ENCODE results near the gene DPH5.
"Not testable (repeated sequence)": the region's sequence is repeated elsewhere in the genome, so short reads cannot be mapped to it uniquely, and the experiment has no call there.

Gene DPH5

DNA sequence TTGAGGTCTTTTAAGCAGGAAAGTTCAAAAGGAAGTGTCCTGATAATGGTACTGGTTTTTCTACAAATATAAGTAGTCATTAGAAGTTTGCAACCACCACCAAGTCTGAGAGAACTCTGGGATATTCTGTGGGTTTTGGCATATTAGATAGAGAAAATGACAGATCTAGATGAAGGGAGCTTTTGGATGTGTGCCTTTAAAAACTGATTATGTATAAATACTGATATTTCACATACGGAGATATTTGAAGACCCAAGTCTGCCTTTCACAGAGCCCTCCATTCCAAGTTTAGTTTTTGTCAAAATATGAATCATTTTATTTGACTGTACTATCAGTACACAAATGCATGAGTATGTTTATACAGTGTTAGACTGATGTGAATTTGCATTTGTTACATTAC lies 48.6 kb downstream of the DPH5 start:
- DNase-seq, result no peak

DNA sequence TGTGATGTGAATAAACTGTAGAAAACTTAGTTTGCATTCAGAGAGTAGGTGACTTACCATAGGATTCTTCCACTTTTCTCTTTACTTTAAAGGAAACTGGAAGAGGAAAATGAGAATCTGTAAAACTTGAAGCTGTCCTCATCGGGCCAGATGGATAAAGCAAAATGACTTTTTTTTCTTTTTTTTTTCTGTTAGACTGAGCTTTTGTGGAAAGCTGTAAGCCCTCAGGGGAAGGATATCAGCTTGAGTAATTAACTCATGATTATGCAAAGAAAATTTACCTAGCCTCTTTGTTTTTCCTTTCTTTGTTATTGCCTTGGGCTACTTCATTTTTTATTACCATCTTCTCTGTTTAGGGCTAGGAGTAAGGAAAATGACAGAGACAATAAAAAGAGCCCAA lies 53.4 kb downstream of the DPH5 start:
- no peak for DNase-seq

DNA sequence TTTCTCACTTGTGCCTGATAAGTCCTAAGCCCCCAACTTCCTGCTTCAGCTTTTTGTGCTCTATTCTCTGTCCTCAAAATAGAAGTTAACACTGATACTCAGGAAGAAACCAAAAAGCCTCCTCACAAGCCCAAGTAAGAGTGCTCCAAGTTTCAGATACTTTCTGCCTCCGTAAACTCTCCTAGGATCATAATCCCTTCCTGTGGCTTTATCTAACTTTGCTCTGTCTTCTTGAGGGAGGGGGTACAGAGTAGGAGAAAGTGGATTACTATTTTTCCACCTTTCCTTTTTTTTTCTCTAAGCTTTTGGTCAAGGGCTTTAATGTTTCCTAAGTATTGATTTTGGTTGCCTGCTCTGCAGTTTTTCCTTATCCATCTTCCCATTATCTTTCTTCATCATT lies 54.6 kb downstream of the DPH5 start:
- no peak for DNase-seq

DNA sequence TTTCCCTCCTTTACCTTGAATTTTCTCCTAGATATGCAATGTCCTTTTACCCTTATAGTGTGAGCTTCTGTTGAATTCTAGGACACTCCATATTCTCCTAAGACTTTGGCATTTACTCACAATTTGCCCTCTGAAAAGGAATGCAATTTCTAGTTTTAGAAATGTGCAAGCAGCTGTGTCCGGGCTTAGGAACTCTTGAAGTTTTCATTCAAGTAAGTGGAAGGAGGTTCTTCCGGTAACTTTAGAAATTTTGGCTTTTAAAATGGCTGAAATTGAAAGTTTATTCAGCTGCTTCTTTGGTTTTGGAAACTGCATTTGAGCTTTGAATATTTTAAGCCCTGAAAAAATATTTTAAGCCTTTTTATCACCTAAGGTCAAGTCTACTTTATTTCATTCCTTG lies 56.3 kb downstream of the DPH5 start:
- DNase-seq, result no peak

DNA sequence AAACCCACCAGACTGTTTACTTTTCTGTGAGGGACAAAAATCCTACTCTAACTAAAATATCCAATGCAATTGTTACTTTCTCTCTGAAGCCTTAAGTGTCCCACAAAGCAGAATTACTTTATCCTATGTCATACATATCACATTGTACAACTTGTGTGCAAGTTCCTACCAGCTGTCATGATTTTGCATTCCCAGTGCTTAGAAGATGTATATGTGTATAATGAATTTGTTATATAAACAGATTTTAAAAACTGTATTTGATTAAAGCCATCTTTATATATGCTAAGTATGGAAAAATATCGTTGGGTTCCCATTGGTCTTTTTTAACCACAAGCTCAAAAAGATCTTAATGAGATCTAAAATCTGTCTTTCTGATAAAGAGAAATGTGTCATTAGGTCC lies 57.0 kb downstream of the DPH5 start:
- DNase-seq, result no peak

DNA sequence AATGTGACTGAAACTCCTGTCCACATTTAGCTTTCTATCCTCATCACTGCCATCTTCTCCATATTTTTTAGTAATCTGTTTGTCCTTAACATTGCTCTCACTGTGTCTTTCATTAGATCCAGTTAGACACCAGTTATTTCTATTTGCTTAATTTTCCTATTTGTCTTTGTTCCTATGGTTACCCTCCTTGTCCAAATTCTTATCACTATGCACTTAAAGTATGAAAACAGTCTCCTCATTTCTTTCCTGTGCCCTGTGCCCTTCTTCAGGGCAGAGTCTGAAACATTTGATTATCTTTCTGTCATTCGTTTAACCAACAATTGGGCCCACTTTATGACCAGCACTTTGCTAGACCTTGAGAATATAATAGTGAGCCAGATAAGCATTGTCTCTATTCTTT lies 65.5 kb downstream of the DPH5 start:
- DNase-seq, result no peak

DNA sequence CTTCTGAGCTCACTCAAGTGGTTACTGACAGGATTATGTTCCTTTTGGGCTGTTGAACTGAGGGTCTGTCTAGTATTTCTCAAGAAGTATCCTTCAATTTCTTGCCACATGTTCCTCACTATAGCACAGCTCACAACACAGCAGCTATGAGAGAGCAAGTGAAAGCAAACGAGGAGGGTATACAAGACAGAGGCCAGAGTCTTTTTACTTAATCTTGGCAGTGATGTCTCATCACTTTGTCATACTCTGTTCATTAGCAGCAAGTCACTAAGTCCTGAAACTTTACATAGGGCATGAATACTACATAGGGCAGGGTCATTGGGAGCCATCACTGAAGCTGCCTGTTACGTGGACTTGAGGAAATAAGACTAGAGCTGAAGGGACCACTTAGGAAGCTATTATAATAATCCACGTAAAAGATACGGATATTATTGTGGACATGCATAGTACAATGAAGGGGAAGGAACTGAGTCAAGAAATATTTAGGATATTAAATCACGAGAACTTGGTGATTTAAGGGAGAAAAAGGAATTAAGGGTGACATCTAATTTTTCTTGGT lies 66.0 kb downstream of the DPH5 start:
- DNase-seq, result no peak

DNA sequence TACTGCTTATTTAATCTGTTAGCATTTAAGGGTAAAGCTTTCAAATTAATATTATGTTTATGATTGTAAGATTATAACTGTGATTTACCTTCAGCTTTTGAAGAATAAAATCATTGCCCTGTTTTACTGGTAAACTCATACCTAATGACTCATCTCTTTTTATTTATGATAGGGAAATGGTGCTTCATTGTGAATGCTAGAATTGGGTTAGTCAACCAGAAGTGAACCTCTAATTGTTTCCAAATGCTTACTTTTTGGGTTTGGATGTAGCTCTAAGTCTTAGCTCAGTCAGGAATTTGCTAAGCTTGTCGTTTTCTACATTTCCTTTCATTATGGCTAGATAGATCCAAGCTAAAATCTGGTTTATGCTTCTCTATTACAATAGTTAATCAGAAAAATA lies 70.3 kb downstream of the DPH5 start:
- no peak for DNase-seq

DNA sequence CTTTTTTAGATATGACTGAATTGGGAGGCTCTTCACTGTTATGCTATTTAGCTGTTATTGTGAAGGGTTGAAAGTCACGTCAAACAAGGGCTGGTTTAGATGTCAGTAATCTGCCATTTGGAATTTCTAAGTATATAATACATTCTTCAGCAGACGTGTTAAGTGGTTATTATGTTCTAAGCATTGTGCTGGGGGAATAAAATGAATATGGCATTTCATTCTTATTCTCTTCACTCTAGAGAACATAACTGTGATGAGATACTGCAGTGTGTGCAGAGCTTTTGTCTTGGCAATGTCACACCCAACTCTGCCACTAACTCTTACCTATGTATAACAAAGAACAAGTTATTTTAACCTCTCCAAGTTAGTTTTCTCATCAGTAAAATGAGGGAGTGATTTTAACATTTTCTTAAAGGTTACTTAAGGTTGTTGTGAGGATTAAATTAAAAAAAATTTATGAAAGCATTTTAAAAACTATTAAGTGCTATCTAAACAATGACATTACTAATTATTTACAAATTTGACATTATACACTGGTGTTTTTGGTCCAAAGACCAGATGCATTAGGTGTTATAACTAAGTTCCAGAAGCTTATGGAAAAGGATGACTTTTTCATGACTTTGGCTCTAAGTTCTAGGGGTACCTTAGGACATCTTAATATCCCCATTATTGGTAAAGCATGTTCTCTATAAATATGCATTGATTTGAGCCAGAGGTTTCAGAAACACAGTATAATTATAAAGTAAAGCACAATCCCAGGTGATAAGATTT lies 71.4 kb downstream of the DPH5 start:
- DNase-seq, result no peak

DNA sequence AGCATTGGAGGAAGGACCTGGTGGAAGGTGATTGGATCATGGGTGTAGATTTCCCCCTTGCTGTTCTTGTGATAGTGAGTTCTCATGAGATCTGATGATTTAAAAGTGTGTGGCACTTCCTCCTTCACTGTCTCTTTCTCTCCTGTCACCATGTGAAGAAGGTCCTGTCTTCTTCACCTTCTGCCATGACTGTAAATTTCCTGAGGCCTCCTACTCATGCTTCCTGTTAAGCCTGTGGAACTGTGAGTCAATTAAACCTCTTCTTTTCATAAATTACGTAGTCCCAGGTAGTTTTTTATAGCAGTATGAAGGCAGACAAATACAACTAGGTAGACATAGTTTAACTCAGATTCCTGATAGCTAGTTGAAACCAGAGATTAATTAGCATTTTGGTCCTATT lies 72.6 kb downstream of the DPH5 start:
- DNase-seq, result not testable (repeated sequence)

DNA sequence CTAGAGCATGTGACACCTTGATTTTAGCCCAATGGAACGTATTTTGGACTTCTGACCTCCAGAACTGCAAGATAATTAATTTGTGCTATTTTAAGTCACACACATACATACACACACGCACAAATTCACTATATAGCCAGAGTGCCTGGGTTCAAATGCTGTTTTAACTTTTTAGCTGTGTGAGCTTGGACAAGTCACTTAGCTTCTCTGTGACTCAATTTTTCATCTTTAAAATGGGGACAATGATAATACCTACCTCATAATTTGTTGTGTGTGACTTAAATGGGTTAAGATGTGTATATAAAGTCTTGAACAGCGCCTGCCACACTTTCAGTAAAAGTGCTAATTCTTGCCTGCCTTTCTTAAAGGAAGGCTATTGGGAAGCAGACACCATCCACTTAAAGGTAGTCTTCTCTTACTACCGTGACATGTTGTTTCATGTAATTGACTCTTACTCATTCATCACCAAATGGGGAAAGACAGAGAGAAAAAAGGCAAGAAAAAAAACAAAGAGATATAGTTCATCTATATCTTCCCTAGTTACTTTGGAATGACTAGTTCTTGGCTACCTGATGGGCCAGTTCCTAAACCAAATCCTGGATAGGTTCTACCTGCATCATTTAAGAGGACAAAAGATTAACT lies 73.4 kb downstream of the DPH5 start:
- DNase-seq, result no peak

DNA sequence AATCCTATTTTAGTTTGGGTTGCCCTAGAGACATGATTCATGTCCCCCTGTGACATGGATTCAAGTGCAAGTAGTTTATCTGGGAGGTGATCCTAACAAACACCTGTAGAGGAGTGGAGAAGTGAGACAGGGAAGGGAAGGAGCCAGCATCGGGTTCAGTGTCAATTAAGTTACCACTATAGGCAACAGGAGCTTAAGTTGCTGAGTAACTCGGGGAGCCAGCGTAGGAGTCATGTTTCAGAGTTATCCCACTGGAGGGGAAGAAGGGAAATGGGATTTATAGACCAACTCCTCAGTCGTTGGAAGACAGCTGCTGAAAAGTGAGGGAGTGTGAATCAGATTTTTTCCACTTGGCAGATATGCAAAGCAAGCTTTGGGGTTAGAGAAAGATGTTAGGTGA lies 74.8 kb downstream of the DPH5 start:
- DNase-seq, result no peak

DNA sequence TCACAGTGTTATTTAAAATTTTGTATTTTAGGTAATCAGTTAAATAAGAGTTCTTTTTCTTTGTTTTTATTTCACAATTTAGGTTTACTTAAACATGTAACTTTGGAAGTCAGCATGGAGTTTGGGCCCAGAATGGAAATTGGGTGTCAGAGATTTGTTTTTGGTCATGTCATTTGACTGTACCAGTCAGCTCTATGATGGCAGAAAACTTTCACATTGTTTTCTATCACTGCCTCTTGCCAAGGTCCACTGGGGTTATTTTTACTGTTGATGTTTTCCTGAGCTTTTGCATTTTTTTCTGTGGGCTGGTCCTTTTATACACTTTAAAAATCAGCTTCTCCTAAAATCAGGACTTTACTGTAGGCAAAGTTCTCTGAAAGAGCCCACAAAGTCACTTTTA lies 75.2 kb downstream of the DPH5 start:
- no peak for DNase-seq

DNA sequence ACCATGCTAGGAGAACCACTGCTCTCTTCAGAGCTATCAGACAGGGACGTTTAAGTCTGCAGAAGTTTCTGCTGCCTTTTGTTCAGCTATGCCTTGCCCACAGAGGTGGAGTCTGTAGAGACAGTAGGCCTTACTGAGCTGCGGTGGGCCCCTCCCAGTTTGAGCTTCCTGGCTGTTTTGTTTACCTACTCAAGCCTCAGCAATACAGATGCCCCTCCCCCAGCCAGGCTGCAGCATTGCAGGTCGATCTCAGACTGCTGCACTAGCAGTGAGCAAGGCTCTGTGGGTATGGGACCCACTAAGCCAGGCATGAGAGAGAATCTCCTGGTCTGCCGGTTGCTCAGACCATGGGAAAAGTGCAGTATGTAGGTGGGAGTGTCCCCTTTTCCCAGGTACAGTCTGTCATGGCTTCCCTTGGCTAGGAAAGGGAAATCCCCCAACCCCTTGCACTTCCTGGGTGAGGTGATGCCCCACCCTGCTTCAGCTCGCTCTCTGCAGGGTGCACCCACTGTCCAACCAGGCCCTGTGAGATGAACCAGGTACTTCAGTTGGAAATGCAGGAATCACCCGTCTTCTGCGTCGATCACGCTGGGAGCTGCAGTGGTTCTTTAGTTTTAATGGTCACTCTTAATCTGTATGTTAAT lies 75.9 kb downstream of the DPH5 start:
- not testable (repeated sequence) for DNase-seq

DNA sequence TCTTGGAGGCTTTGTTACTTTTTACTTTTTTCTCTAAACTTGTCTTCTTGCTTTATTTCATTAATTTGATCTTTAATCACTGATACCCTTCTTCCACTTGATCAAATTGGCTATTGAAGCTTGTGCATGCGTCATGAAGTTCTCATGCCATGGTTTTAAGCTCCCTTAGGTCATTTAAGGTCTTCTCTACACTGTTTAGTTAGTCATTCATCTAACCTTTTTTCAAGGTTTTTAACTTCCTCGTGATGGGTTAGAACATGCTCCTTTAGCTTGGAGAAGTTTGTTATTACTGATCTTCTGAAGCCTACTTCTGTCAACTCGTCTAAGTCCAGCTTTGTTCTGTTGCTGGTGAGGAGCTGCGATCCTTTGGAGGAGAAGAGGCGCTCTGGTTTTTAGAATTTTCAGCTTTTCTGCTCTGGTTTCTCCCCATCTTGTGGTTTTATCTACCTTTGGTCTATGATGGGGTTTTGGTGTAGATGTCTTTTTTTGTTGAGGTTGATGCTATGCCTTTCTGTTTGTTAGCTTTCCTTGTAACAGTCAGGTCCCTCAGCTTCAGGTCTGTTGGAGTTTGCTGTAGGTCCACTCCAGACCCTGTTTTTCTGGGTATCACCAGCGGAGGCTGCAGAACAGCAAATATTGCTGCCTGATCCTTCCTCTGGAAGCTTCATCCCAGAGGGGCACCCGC lies 76.7 kb downstream of the DPH5 start:
- DNase-seq, result not testable (repeated sequence)

DNA sequence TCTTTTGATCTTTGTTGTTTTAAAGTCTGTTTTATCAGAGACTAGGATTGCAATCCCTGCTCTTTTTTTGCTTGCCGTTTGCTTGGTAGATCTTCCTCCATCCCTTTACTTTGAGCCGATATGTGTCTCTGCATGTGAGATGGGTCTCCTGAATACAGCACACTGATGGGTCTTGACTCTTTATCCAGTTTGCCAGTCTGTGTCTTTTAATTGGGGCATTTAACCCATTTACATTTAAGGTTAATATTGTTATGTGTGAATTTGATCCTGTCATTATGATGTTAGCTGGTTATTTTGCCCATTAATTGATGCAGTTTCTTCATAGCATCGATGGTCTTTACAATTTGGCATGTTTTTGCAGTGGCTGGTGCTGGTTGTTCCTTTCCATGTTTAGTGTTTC lies 77.8 kb downstream of the DPH5 start:
- not testable (repeated sequence) for DNase-seq

DNA sequence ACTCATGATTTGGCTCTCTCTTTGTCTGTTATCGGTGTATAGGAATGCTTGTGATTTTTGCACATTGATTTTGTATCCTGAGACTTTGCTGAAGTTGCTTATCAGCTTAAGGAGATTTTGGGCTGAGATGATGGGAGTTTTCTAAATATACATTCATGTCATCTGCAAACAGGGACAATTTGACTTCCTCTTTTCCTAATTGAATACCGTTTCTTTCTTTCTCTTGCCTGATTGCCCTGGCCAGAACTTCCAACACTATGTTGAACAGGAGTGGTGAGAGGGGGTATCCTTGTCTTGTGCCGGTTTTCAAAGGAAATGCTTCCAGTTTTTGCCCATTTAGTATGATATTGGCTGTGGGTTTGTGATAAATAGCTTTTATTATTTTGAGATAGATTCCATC lies 79.5 kb downstream of the DPH5 start:
- DNase-seq, result not testable (repeated sequence)

DNA sequence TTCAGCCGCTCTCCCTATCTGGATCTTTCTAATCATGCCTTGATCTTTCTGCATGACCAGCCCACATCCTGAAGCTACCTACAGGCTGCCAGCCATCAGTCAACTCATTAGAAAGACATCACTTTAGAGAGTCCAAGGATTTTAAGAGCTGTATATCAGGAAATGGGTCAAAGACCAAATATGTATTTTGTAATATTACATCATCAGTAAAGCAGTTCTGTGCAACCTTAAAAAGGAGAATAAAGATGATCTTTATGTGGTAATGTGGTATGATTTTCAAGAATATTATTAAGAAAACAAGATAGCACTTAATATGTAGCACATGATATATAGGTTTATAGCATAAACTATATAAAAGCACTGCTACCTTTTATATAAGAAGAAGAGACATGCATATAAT lies 82.1 kb downstream of the DPH5 start:
- DNase-seq, result no peak

DNA sequence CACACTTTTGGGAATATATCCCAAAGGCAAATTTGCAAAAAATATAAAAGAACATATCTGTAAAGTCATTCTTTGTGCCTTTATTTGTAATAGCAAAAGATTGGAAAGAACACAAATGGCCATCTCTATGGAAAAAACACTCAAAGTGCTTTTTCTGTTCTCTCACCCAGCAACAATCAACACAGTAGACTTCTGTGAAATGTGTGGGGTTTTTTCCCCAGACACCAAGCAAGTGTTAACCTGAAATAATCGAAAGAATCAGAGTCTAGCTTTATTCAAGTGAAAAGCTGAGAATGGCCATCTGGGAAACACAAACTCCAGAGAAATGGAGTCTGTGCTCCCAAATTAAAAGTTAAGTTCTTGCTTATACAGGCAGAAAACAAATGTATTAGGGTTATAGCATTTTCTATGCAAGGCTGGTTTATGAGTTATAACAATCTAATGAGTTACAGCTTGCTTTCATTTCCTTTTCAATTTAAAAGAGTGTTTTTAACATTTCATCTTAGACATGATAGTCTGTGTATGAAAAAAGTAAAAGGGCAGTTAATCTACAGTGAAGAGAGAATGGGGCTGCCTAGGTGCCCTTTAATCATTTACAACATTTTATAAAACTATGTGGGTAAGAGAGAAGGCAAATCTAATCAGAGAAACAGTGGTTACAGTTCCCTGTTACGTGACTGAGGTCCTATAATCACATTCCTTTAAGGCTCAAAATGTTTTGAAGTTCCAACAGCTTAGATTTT lies 83.1 kb downstream of the DPH5 start:
- no peak for DNase-seq

DNA sequence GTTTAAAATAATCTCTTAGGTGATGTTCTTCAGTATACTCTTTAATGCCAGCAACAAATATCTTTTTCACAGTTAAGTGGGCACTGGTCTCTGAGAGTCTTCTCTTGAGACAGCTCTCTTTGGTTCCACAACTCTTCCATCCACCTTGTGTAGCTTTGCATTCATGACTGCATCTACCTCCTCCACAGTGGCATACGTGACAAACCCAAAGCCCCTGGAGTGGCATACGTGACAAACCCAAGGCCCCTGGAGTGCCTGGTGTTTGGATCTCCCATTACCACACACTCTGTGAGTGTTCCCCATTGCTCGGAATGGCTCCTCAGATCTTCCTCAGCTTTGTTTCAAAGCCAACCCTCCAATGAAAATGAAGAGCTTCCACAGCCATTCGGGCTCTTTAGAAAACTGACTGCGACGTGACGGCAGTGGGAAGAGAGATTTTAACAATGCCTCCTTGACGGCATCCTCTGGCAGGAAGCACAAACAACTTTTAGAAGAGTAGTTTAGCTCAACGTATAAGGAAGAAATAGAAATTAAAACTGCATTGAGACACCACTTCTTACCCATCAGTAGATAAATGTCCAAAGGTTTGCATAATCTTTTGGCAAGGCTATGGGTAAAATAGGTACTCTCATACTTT lies 83.9 kb downstream of the DPH5 start:
- no peak for DNase-seq

DNA sequence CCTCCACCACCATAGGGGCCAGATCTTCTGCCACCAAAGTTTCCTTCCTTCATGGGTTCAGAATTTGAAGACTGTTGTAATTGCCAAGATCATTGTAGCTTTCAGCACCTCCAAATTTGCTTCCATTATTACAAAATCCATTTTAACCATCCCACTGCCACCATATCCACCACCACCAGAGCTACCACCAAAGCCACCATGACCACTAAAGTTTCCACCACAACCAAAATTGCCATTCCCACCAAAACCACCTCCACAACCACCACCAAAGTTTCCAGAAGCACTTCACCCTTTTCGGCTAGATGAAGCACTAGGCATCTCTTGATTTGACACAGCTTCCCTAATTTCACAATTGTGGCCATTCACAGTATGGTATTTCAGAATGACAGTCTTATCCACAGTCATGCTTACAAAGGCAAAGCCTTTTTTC lies 84.5 kb downstream of the DPH5 start:
- DNase-seq, result no peak
